Karpas-422 (cell line): ENCODE results near the gene STT3B. TPM values are rescaled to one million over a fixed set of nuclear protein-coding genes. Genes with fewer than 3 reads are reported as not detected.
"Not testable (repeated sequence)": the region's sequence is repeated elsewhere in the genome, so short reads cannot be mapped to it uniquely, and the experiment has no call there.

Experiments
- DNase-seq: peaks from one replicate; pipeline ENCODE4 v3.0.0-alpha.2; 2015
- H2AFZ ChIP-seq: fragments of 200-600 bp; sonication (generic); 2 replicates; pipeline ENCODE4 v1.6.1; 2014; ENCODE audit warnings: antibody characterized with exemption, low read length, mixed read lengths
- H3K27ac ChIP-seq: fragments of 200-600 bp; sonication (generic); 2 replicates; pipeline ENCODE4 v1.5.1; 2014; ENCODE audit warnings: mild to moderate bottlenecking, low read length, moderate library complexity
- H3K27me3 ChIP-seq: fragments of 200-600 bp; sonication (generic); 2 replicates; pipeline ENCODE4 v1.6.1; 2014; ENCODE audit warnings: low read length, mixed read lengths
- H3K36me3 ChIP-seq: fragments of 200-600 bp; sonication (generic); 2 replicates; pipeline ENCODE4 v1.6.1; 2014; ENCODE audit warnings: low read length, mixed read lengths; ENCODE audit not compliant: insufficient read depth
- H3K4me1 ChIP-seq: fragments of 200-600 bp; sonication (generic); 2 replicates; pipeline ENCODE4 v1.6.1; 2014; ENCODE audit warnings: mild to moderate bottlenecking, low read length, mixed read lengths
- H3K4me2 ChIP-seq: fragments of 200-600 bp; sonication (generic); 2 replicates; pipeline ENCODE4 v1.6.1; 2014; ENCODE audit warnings: low read length, low read depth, mild to moderate bottlenecking; ENCODE audit not compliant: poor library complexity, severe bottlenecking
- H3K4me3 ChIP-seq: fragments of 200-600 bp; sonication (generic); 2 replicates; pipeline ENCODE4 v1.5.1; 2014; ENCODE audit warnings: mild to moderate bottlenecking, antibody characterized with exemption, low read length, mixed read lengths
- H3K79me2 ChIP-seq: fragments of 200-600 bp; sonication (generic); 2 replicates; pipeline ENCODE4 v1.6.1; 2014; ENCODE audit warnings: mild to moderate bottlenecking, low read length, mixed read lengths
- H3K9ac ChIP-seq: fragments of 200-600 bp; sonication (generic); 2 replicates; pipeline ENCODE4 v1.6.0; 2014; ENCODE audit warnings: low read length
- H3K9me2 ChIP-seq: fragments of 200-600 bp; sonication (generic), shearing (Covaris generic); replicated peaks from 2 replicates; pipeline ENCODE4 v1.6.0; 2014; ENCODE audit warnings: mild to moderate bottlenecking, low read length, moderate library complexity; ENCODE audit not compliant: insufficient read depth
- H3K9me3 ChIP-seq: fragments of 300-700, 200-600 bp; sonication (generic); 2 replicates; pipeline ENCODE4 v1.6.1; 2014; ENCODE audit warnings: low read length, mixed read lengths
- H4K20me1 ChIP-seq: fragments of 200-600 bp; sonication (generic); 2 replicates; pipeline ENCODE4 v1.6.1; 2014; ENCODE audit warnings: mild to moderate bottlenecking, antibody characterized with exemption, low read length, low read depth; ENCODE audit not compliant: insufficient read depth
- total RNA-seq: library from RNA; depleted of rRNA; stranded (reverse); fragments of >200 nt; shearing (Covaris generic); gene quantifications from 2 replicates; pipeline ENCODE4 v1.2.3, GENCODE V29; 2014; ENCODE audit warnings: low replicate concordance

The STT3B gene
- total RNA-seq, 1 experiment from 2014 or later: 198 TPM

DNA sequence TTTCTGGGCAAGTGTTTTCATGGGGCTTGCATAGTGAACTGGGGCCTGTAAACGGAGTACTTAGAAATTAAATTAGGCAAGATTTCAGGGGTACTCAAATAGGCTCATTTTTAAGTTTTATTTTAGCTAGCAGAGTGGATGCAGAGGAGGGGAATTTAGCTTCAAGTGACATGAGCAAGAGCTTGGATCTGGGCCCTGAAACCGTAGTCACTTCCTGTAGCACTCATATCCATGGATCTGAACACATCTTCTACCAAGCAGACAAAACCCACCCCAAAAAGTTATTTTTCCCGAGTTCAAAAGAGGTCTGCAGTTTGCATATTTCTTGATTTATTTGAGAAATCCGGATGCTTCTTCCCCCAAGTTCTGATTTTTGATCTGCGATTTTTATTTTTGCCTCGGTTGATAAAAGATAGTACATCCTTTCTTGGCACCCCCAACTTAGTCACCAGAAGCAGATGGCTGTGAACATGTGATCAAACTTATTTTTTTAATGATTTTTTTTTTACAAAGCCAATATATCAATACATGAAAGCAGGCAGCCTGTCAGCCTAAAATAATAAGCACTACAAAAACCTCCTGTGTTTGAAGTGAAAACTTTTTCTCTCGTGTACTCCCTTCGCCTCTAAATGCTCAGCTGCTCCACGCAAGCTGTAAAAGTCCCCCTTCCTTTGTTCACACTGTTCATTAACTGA lies 36.6 kb upstream of the STT3B start:
- no peak overlapping the region for H3K27ac ChIP-seq
- no peaks in the 10 kb centered on the region for H4K20me1 ChIP-seq
- DNase-seq: no peak
- H3K36me3 ChIP-seq: no peaks in the 10 kb centered on the region
- no peaks in the 10 kb centered on the region for H3K27me3 ChIP-seq
- no peaks in the 10 kb centered on the region; the same call in 1 of the 2 replicates for H3K4me1 ChIP-seq
- H3K9me2 ChIP-seq: no peaks in the 10 kb centered on the region
- no peak overlapping the region for H3K4me3 ChIP-seq
- peaks cover 3% of the 10 kb centered on the region; the same call in 1 of the 2 replicates for H3K9me3 ChIP-seq
- H2AFZ ChIP-seq: no peak overlapping the region
- no peak overlapping the region for H3K9ac ChIP-seq
- H3K79me2 ChIP-seq: no peaks in the 10 kb centered on the region
- H3K4me2 ChIP-seq: no peak overlapping the region

DNA sequence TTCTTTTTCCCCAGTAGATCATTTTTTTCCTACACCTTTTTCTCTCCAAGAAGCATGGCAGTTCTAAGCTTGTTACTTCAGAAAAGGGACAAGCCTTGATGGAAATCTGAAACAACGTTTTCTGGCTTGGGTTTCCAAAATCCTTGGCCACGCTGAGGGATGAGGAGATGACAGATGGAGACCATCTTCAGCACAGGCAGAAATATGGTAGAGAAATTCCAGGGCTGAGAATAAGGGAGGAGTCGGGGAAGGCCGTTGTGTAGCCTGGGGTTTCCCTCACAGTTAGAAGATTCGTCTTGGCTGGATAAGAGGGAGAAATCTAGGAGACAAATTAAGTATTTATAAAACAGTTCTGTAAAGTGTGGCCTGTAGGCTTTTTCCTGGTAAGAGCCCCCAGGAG lies 33.9 kb upstream of the STT3B start:
- no peaks in the 10 kb centered on the region for H4K20me1 ChIP-seq
- no peaks in the 10 kb centered on the region for H3K9me2 ChIP-seq
- H3K27ac ChIP-seq: no peak overlapping the region
- DNase-seq: no peak
- H3K9me3 ChIP-seq: no peaks in the 10 kb centered on the region
- H2AFZ ChIP-seq: no peak overlapping the region
- H3K4me1 ChIP-seq: no peaks in the 10 kb centered on the region
- no peak overlapping the region for H3K4me3 ChIP-seq
- no peak overlapping the region for H3K4me2 ChIP-seq
- no peaks in the 10 kb centered on the region for H3K79me2 ChIP-seq
- no peak overlapping the region for H3K9ac ChIP-seq
- H3K36me3 ChIP-seq: no peaks in the 10 kb centered on the region
- no peaks in the 10 kb centered on the region for H3K27me3 ChIP-seq

DNA sequence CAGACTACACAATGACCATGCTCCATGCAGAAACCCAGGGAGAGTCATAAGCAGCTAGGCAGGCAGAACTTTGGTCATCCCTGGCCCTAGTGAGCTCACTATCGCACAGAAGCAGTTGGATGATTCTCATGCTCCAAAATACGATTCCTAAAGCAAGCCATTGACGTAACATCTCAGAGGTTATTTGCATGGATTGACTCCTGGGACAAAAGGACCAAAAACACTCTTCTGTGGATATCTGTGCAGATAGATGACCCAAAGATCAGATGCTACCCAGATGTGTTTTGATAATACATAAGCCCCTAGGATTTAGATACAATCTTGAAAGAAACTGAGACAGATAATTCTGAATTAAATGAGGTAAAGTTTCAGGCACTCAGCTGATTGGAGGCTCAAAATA lies 33.4 kb upstream of the STT3B start:
- H3K27me3 ChIP-seq: no peaks in the 10 kb centered on the region
- DNase-seq: no peak

DNA sequence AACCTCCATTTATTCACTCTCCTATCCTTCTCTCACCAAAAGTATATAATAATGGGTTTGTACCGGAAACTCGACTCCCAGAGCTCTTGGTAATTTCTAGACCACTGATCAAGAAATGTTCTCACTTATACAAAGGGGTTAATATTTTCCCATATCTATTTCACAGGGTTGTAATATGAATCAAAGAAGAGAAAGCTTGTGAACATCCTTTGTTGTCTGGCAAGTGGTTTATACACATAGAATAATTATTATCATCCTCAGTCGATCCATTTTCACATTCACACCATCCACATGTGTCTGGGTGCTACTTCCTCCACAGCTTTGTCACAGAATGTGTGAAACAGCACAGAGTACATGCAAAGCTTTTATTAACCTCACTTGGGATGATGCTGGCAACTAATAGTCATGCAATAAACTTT lies 29.9 kb upstream of the STT3B start:
- no peaks in the 10 kb centered on the region for H3K79me2 ChIP-seq
- no peak overlapping the region for H3K9ac ChIP-seq
- no peak overlapping the region for H3K4me3 ChIP-seq
- no peak overlapping the region for H3K4me2 ChIP-seq
- H4K20me1 ChIP-seq: no peaks in the 10 kb centered on the region
- no peaks in the 10 kb centered on the region for H3K9me2 ChIP-seq
- 0 out of 2 replicates have a peak, but pooled peaks cover 2% of the 10 kb centered on the region for H3K4me1 ChIP-seq
- no peaks in the 10 kb centered on the region for H3K27me3 ChIP-seq
- no peak overlapping the region for H3K27ac ChIP-seq
- H2AFZ ChIP-seq: no peak overlapping the region
- H3K36me3 ChIP-seq: no peaks in the 10 kb centered on the region
- no peaks in the 10 kb centered on the region for H3K9me3 ChIP-seq
- no peak for DNase-seq

More for the DNA sequence above, 33.4 kb upstream of the STT3B start:
- no peaks in the 10 kb centered on the region for H3K9me2 ChIP-seq
- no peaks in the 10 kb centered on the region for H3K9me3 ChIP-seq
- H3K4me2 ChIP-seq: no peak overlapping the region
- H3K79me2 ChIP-seq: no peaks in the 10 kb centered on the region
- no peak overlapping the region for H3K27ac ChIP-seq
- H3K9ac ChIP-seq: no peak overlapping the region
- H3K36me3 ChIP-seq: no peaks in the 10 kb centered on the region
- no peak overlapping the region for H2AFZ ChIP-seq
- no peak overlapping the region for H3K4me3 ChIP-seq
- no peaks in the 10 kb centered on the region for H3K4me1 ChIP-seq
- no peaks in the 10 kb centered on the region for H4K20me1 ChIP-seq

DNA sequence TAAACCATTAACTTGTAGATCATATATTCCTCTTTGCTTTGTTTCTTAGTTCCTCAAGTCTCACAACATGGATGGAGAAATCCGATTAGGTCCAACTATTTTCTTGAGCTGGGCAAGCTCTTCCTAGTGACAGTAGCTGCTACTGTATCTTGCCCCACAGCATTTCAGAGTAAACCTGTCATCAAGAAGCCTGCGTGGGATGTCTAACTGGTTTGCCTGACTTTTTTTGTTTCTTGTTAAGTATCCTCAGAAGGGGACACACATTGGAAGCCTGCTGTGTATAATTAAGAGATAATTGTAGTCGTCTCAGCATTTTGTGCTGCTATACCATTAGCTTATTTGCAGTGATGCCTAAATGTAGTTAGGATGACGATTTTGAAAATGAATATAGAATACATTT lies 29.3 kb upstream of the STT3B start:
- H4K20me1 ChIP-seq: no peaks in the 10 kb centered on the region
- 0 out of 2 replicates have a peak, but pooled peaks cover 2% of the 10 kb centered on the region for H3K4me1 ChIP-seq
- H2AFZ ChIP-seq: no peak overlapping the region
- no peak overlapping the region for H3K9ac ChIP-seq
- no peaks in the 10 kb centered on the region for H3K36me3 ChIP-seq
- H3K9me2 ChIP-seq: no peaks in the 10 kb centered on the region
- no peak overlapping the region for H3K4me2 ChIP-seq
- H3K4me3 ChIP-seq: no peak overlapping the region
- no peak overlapping the region for H3K27ac ChIP-seq
- no peaks in the 10 kb centered on the region for H3K9me3 ChIP-seq
- H3K27me3 ChIP-seq: no peaks in the 10 kb centered on the region
- no peaks in the 10 kb centered on the region for H3K79me2 ChIP-seq
- no peak for DNase-seq

DNA sequence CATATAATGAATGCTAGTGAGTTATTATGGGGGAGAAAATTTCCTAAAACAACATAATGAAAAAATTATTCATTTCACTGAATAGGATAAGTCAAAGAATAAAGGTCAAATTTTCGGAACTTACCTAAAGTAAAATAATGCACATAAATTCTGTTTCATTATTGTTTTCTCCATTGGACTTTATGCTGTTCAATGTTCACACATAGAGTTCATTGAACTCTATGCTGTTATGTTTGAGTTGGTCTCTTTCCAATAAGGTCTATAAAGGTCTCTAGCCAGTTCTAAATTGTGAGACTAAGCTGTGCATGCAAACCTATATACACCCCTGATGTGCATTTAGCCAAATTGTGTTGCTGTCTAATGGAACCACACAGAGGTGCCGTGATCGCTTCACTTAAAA lies 28.5 kb upstream of the STT3B start:
- no peaks in the 10 kb centered on the region for H3K79me2 ChIP-seq

DNA sequence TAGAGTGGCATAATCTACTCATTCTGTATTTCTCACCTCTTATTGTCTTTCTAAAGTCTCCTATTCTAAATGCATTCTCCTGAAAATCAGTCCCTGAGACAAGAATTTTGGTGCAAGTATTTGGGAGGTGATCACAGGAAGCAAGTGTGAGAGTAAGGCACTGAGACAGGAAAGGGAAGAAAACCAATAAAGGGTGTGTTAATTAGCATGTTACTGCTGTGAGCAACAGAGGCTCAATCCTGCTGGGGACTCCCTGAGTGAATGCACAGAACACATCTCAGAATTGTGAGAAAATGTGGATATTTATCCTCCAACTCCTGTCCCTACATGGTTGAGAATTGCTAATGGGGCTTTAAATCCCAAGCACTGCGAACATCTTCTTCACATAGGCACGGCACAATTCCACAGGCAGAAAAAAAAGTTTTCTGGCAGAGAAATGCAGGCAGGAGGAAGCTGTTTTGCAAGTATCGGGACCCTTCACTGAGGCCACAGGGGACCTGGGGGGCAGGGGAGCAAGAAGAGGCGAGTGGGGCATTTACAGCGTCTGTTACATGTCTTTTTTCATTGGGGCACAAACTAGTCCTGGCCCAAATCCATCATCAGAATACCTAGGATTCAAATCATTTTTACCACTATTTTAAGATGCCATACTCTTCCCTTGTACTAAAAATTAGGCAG lies 27.2 kb upstream of the STT3B start:
- no peak overlapping the region for H3K9ac ChIP-seq
- H3K27ac ChIP-seq: no peak overlapping the region
- H3K4me2 ChIP-seq: no peak overlapping the region
- no peaks in the 10 kb centered on the region for H3K79me2 ChIP-seq
- H3K36me3 ChIP-seq: no peaks in the 10 kb centered on the region
- H3K4me1 ChIP-seq: 0 out of 2 replicates have a peak, but pooled peaks cover 2% of the 10 kb centered on the region
- no peaks in the 10 kb centered on the region; the same call in 1 of the 2 replicates for H3K9me2 ChIP-seq
- no peak overlapping the region for H2AFZ ChIP-seq
- H4K20me1 ChIP-seq: no peaks in the 10 kb centered on the region
- H3K27me3 ChIP-seq: no peaks in the 10 kb centered on the region
- no peak for DNase-seq
- no peaks in the 10 kb centered on the region for H3K9me3 ChIP-seq
- no peak overlapping the region for H3K4me3 ChIP-seq

More for the DNA sequence above, 28.5 kb upstream of the STT3B start:
- Histone ChIP-seq H3K4me1 (0 out of 2 replicates have a peak, but pooled peaks cover 2% of the 10 kb centered on the region), H2AFZ (no peak overlapping the region), H3K9ac (no peak overlapping the region), H3K36me3 (no peaks in the 10 kb centered on the region), H3K9me2 (no peaks in the 10 kb centered on the region), H3K27me3 (no peaks in the 10 kb centered on the region), H3K4me2 (no peak overlapping the region), H3K27ac (no peak overlapping the region), H4K20me1 (no peaks in the 10 kb centered on the region), H3K9me3 (no peaks in the 10 kb centered on the region), H3K4me3 (no peak overlapping the region)
- DNase-seq: no peak

DNA sequence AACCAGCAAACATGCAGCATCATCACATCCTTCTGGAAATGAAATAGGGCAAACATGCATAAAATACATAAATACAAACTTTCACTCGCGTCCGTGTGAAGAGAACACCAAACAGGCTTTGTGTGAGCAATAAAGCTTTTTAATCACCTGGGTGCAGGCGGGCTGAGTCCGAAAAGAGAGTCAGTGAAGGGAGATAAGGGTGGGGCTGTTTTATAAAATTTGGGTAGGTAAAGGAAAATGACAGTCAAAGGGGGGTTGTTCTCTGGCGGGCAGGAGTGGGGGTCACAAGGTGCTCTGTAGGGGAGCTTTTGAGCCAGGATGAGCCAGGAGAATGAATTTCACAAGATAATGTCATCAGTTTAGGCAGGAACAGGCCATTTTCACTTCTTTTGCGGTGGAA lies 26.2 kb upstream of the STT3B start:
- not testable (repeated sequence) for H2AFZ ChIP-seq, H3K9me2 ChIP-seq

More for the DNA sequence above, 26.2 kb upstream of the STT3B start:
- not testable (repeated sequence) for H3K4me1 ChIP-seq, H3K9ac ChIP-seq, H3K36me3 ChIP-seq, H3K9me3 ChIP-seq, DNase-seq, H4K20me1 ChIP-seq, H3K27ac ChIP-seq, H3K4me2 ChIP-seq, H3K4me3 ChIP-seq, H3K79me2 ChIP-seq, H3K27me3 ChIP-seq
